SJCRH30 (cell line): ENCODE measurements around the gene CBARP. TPM values are rescaled to one million over a fixed set of nuclear protein-coding genes. Genes with fewer than 3 reads are reported as not detected.

Experiments used
- DNase-seq, 2 experiments: peaks; one replicate each; pipeline ENCODE4 v3.0.0-alpha.2; 2015 to 2020
- H3K27ac ChIP-seq: fragments of 250-450 bp; sonication (Bioruptor Pico); 2 replicates; pipeline ENCODE4 v1.5.1; 2020; ENCODE audit warnings: mild to moderate bottlenecking, moderate library complexity
- H3K27me3 ChIP-seq: fragments of 250-450 bp; sonication (Bioruptor Pico); 2 replicates; pipeline ENCODE4 v1.5.1; 2020; ENCODE audit warnings: mild to moderate bottlenecking, moderate library complexity
- H3K36me3 ChIP-seq: fragments of 250-450 bp; sonication (Bioruptor Pico); 2 replicates; pipeline ENCODE4 v1.5.1; 2020; ENCODE audit warnings: mild to moderate bottlenecking, moderate library complexity
- H3K4me1 ChIP-seq: fragments of 250-450 bp; sonication (Bioruptor Pico); 2 replicates; pipeline ENCODE4 v1.5.1; 2020; ENCODE audit warnings: mild to moderate bottlenecking, moderate library complexity
- H3K4me3 ChIP-seq: fragments of 250-450 bp; sonication (Bioruptor Pico); 2 replicates; pipeline ENCODE4 v1.5.1; 2020; ENCODE audit warnings: mild to moderate bottlenecking, moderate library complexity
- H3K9me3 ChIP-seq: fragments of 250-450 bp; sonication (Bioruptor Pico); replicated peaks from 2 replicates; pipeline ENCODE4 v1.5.1; 2020; ENCODE audit warnings: mild to moderate bottlenecking, moderate library complexity
- total RNA-seq: library from RNA; depleted of rRNA; stranded (reverse); fragments of >200 nt; shearing (Covaris generic); gene quantifications from 2 replicates; pipeline ENCODE4 v1.2.3, GENCODE V29; 2014

CBARP gene
- total RNA-seq, 1 experiment from 2014 or later, result 1.9 TPM

DNA sequence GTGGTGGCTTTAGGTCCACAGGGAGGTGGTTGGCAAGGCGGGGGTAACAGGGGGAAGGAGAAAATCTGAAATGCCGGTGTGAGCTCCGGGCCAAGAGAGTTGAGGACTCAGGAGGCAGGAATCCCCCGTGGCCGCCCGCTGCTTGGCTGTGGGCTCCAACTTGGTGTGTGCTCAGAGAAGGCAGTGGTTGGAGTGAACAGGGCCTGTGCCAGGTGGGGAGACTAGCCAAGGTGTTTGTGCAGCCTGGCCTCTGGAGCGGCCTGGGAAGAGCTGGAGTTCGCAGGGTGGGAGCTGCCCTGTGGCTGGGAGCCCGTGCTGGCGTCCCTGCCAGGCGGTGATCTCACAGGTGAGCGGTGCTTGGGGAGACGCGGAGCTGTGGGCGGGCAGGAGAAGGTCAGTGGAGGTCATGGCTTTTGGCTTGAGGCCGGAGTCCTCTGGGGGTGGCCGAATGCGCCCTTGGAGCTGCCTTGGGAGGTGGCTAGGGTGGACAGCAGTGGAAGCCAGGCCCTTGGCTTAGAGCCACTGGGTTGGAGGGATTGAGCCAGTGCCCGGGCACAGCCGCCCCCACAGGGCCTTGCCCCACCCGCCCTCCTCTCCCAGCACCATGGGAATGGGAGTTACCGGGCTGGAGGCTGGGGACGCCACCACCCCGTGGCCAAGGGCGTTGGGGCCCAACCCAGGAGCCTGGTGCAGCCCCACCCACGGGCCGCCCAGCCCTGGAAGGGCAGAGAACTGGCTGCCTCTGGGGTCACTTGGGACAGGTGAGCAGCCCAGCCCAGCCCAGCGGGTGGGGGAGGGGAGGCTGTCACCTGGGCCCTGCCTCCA lies 24.2 kb upstream of the CBARP start:
- H3K36me3 ChIP-seq, result no peaks in the 10 kb centered on the region; the same call in none of the 2 replicates
- no peaks in the 10 kb centered on the region for H3K27me3 ChIP-seq
- peak overlapping the region; percentile 62 for H3K4me3 ChIP-seq
- peaks cover 35% of the 10 kb centered on the region for H3K4me1 ChIP-seq
- no peaks in the 10 kb centered on the region for H3K9me3 ChIP-seq
- H3K27ac ChIP-seq, result peak overlapping the region; percentile 81
- no peak for DNase-seq

DNA sequence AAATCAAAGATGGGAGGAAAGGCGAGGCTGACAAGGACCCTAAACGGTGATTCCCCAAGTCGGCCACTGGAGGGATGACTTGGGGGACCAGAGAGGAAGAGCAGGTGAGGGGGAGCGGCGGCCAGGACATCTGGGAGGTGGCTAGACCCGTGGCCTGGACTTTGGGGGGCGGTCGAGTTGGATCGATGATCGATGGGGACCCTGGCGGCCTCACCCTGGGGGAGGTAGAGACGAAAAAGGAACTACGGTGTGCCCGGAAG lies 23.7 kb upstream of the CBARP start:
- peak in 1 of 2 experiments; percentile 59 for DNase-seq
- Histone ChIP-seq H3K36me3 (peaks cover 4% of the 10 kb centered on the region), H3K27ac (peak overlapping the region; percentile 81; the same call in 1 of the 2 replicates), H3K27me3 (no peaks in the 10 kb centered on the region), H3K4me3 (peak overlapping the region; percentile 62), H3K9me3 (no peaks in the 10 kb centered on the region), H3K4me1 (peaks cover 35% of the 10 kb centered on the region)

DNA sequence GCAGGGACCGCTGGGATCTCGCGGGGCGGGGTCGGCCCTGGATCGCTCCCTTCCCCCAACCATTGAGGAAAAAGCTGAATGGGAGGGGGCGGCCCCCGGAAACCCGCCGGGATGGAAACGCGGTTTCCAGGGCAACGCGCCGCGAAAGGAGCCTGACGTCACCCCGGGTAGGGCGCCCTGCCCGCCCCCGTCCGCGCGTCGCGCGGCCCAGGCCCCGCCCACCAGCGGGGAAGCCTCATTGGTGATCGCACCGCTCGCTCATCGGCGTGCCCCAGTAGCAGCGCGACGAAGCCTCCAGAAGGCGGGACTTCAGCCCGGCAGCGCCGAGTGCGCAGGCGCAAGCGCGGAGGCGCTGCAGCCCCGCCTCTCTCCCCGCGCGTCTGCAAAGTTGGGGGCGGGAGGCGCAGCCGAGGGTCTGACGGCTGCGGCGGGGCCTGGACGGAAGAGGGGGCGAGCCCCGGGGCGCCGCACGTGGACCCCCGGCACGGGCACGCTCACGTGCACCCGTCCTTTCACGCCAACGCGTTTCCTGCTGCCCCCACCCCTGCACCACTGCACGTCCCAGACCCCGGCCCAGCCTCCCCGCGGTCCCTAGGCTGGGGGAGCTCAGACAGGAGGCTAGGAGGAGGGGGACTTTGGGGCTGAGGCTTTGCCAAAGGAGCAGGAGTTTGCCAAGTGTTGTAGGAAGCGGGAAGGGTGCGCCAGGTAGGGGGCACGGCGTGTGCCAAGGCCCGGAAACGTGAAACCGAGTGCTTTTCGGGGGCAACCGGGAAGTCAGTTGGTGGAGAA lies 23.1 kb upstream of the CBARP start:
- peak; percentile 95 to 96 for DNase-seq
- Histone ChIP-seq H3K4me3 (peak overlapping the region; percentile 62), H3K9me3 (no peaks in the 10 kb centered on the region), H3K27me3 (no peaks in the 10 kb centered on the region), H3K36me3 (peaks cover 6% of the 10 kb centered on the region), H3K27ac (peak overlapping the region; percentile 81; the same call in 1 of the 2 replicates), H3K4me1 (peaks cover 32% of the 10 kb centered on the region)

DNA sequence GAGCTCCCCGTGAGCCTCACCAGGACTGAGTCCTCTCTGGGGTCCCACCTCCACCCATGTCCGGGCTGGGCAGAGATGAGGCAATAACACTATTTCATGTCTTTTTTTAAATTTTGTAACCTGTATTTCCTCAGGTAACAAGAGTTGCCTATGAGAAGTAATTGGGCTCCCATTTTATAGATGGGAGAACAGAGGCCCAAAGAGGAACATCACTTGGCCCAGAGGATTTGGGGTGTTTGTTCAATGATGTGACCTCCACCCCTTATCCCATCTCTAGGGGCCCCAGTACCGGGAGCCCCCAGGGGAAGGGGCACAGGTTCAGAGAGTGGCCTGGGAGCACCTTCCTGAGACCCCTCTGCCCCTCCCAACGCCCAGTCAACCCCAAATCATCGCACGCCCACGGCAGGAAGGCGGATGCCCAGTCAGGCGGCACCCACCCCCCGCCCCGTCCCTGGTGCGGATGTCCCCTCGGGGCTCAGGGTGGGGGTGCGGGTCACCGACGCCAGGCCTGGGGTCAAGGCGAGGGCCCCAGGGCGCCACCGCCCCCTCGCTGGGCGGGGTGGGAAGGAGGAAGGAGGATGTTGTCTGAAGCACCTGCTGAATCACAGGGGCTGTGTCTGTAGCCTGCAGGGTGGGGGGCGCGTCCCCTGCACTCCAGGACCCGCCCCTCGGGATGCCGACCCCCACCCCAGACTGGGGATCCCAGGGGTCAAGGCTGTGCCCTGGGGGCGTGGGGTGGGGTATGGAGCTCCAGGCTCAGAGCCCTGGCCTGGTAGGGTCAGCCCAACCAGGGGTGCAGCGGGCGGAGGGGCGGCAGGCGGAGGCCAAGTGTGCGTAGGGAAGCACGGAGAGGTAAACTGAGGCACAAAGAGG lies 22.3 kb upstream of the CBARP start:
- Histone ChIP-seq H3K27me3 (no peaks in the 10 kb centered on the region), H3K4me1 (peaks cover 27% of the 10 kb centered on the region), H3K27ac (no peak overlapping the region), H3K9me3 (no peaks in the 10 kb centered on the region), H3K36me3 (peaks cover 14% of the 10 kb centered on the region), H3K4me3 (peak overlapping the region; percentile 62)
- no peak for DNase-seq

DNA sequence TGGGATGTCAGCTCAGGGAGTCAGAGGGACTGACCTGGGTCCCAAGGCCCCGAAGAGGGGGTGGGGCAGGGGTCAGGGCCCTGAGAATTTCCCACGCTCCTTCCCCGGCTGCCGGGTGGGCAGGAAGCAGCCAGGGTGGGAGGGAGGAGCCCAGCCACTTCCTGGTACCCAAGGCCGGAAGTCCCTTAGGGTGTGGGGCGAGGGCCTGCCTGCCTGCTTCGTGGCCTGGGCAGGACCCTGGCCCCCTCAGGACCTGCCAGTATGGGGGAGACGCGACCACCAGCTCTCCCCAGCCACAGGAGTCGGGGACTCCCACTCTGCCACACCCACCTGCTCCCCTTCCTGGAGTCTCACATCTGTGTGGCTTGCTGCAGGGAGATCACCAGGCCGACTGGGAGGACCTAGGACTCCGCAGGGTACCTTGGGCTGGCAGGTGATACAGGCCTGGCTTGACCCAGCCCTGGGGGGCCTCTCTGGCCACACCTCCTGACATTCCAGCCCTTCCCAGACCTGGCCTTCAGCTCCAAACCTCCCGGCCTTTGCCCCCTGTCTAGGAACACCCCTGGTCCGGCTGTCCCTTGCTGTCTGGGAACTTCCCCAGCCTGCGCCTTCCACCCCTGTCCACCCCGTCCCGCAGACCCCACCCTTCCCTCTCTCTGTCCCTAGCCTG lies 21.5 kb upstream of the CBARP start:
- Histone ChIP-seq H3K9me3 (no peaks in the 10 kb centered on the region), H3K4me1 (peaks cover 19% of the 10 kb centered on the region; the same call in 1 of the 2 replicates), H3K4me3 (no peak overlapping the region), H3K36me3 (peaks cover 22% of the 10 kb centered on the region), H3K27me3 (no peaks in the 10 kb centered on the region), H3K27ac (no peak overlapping the region)
- DNase-seq, result no peak

DNA sequence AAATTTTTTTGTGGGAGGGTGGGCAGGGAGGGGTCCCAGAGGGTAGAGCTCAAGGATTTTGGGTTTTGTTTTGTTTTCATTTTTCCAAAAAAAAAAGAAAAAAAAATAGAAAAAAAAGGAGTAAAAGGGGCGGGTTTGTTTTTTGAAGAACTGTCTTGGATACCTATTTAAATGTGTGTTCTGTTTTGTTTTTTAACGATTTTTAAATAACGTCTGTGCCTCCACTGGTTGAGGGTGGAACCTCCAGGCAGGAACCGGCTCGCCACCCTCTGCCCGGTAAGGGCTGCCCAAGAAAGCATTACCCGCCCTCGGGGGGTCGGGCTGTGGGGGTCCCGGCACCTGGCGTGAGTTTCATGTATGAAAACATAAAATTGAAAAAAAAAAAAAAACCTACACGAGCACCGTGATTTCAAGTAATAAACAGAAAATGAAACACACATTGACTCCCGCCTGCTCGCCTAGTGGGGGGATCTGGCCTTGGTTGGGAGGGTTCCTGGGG lies 21.0 kb upstream of the CBARP start:
- no peaks in the 10 kb centered on the region for H3K9me3 ChIP-seq
- DNase-seq, result no peak
- H3K27ac ChIP-seq, result no peak overlapping the region
- no peaks in the 10 kb centered on the region for H3K27me3 ChIP-seq
- no peak overlapping the region for H3K4me3 ChIP-seq
- peaks cover 26% of the 10 kb centered on the region for H3K36me3 ChIP-seq
- H3K4me1 ChIP-seq, result peaks cover 20% of the 10 kb centered on the region; the same call in 1 of the 2 replicates

DNA sequence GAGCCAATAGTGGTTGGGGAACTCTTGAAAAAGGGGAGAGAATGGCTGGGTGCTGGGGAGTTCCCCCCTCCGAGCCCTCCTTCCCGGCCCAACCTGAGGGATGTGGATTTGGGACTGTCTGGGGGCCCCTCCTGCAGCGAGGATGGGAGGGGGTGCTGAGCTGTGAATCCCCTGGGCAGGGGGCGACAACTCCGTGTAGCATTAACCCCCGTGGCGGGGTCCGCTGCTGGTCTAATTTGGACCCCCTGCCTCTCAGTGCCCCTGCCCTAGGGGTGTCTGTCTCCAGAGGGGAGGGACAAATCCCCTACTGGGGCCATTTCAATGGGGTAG lies 20.3 kb upstream of the CBARP start:
- H3K4me3 ChIP-seq, result no peak overlapping the region
- DNase-seq, result no peak
- H3K9me3 ChIP-seq, result no peaks in the 10 kb centered on the region
- peaks cover 29% of the 10 kb centered on the region for H3K36me3 ChIP-seq
- H3K27me3 ChIP-seq, result no peaks in the 10 kb centered on the region
- no peak overlapping the region for H3K27ac ChIP-seq
- peaks cover 20% of the 10 kb centered on the region; the same call in 1 of the 2 replicates for H3K4me1 ChIP-seq

DNA sequence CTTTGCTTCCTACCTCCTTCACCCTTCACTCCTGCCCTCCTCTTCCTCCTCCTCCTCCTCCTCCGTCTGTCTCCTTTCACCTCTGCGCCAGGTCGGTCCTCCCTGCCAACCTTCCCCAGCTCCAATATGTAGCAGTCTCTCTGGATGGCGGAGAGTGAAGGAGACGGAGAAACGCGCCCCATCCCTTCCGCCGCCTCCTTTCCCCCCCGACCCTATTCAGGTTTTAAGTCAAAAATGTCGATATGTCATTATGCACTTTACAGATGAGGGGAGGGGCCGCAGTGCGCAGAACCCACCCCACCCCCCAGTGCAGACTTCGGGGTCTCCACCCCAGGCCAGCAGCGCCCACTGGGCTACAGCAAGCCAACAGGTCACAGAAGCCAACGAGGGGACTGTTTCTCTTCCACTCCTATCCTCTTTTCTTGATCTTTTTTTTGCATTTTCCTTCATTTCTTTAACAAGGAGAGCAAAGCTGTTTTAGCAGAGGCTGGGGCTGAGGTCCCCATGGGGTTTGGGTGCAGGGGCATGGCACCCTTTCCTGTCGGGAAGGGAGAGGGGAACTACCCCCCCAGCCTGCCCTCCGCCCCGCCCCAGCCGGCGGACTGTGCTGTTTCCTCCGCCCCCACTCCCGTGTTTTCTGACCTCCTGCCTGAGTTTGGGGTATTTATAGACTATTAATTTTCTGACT lies 19.8 kb upstream of the CBARP start:
- DNase-seq, result no peak
- no peak overlapping the region for H3K27ac ChIP-seq
- no peaks in the 10 kb centered on the region for H3K9me3 ChIP-seq
- peaks cover 29% of the 10 kb centered on the region for H3K36me3 ChIP-seq
- H3K4me3 ChIP-seq, result no peak overlapping the region
- peaks cover 15% of the 10 kb centered on the region; the same call in 1 of the 2 replicates for H3K4me1 ChIP-seq
- no peaks in the 10 kb centered on the region for H3K27me3 ChIP-seq

DNA sequence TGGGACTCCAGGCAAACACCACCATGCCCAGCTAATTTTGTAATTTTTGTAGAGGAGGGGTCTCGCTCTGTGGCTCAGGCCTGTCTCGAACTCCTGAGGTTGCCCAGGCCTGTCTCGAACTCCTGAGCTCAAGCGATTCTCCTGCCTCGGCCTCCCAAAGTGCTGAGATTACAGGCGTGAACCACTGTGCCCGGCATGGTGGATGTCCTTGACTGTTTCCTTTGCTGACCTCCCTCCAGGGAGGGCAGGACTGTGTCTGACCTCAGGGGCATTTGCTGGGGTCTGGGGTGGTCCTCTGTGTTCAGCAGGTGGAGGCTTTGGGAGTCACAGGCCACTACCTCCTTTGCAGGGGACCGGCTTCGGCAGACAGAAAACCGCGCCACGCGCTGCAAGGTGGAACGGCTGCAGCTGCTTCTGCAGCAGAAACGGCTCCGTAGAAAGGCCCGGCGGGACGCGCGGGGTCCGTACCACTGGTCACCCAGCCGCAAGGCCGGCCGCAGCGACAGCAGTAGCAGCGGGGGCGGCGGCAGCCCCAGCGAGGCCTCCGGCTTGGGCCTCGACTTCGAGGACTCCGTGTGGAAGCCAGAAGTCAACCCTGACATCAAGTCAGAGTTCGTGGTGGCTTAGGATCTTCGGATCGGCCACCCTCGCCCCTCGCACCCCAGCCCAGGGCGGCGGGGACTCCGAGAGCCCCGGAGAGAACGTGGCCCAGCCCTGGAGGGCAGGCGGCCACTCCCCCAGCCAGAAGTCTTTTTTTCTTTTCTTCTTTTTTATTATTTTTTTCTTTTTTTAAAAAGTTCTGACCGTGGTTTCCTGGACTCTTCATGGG lies 19.1 kb upstream of the CBARP start:
- Histone ChIP-seq H3K4me1 (peaks cover 11% of the 10 kb centered on the region), H3K9me3 (no peaks in the 10 kb centered on the region), H3K4me3 (no peak overlapping the region), H3K27me3 (no peaks in the 10 kb centered on the region), H3K27ac (no peak overlapping the region), H3K36me3 (peaks cover 30% of the 10 kb centered on the region)
- DNase-seq, result no peak

DNA sequence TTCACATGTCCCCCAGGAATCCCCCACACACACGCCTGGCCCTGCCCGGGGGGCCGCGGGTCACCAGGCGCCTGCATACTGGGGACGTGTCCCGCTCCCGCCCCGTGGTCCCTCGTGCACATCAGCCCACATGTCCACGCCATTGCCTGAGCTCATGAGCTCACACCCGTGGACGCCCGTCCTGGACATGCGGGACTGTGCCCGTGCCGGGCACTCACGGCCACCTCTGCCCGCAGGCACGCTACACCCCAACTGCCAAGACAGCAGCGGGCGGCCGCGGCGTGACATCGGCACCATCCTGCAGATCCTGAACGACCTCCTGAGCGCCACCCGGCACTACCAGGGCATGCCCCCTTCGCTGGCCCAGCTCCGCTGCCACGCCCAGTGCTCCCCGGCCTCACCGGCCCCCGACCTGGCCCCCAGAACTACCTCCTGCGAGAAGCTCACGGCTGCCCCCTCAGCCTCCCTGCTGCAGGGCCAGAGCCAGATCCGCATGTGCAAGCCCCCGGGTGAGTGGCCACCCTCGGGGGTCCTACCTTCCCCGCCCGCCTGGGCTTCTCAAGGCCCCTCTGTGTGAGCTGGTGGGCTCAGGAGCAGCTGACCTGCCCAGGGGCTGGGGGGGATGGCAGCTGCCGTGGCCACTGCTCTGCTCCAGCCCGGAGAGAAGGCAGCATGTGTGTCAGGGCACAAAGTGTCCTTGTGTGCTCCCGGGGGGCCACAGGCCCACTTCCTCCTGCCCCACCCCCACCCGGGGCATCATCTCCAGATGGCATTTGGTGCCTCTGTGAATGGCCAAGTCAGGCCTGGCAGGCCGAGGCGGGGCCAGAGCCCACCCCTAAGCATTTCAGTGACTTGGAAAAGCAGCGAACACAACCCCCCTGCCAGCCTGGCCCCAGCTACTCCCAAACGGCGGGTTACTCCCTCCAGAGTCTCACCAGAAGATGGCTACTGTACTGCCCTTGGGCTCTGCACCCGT lies 17.7 kb upstream of the CBARP start:
- no peak for DNase-seq
- Histone ChIP-seq H3K4me1 (peaks cover 16% of the 10 kb centered on the region), H3K27me3 (no peaks in the 10 kb centered on the region), H3K36me3 (peaks cover 41% of the 10 kb centered on the region), H3K4me3 (no peak overlapping the region), H3K27ac (no peak overlapping the region), H3K9me3 (no peaks in the 10 kb centered on the region)

DNA sequence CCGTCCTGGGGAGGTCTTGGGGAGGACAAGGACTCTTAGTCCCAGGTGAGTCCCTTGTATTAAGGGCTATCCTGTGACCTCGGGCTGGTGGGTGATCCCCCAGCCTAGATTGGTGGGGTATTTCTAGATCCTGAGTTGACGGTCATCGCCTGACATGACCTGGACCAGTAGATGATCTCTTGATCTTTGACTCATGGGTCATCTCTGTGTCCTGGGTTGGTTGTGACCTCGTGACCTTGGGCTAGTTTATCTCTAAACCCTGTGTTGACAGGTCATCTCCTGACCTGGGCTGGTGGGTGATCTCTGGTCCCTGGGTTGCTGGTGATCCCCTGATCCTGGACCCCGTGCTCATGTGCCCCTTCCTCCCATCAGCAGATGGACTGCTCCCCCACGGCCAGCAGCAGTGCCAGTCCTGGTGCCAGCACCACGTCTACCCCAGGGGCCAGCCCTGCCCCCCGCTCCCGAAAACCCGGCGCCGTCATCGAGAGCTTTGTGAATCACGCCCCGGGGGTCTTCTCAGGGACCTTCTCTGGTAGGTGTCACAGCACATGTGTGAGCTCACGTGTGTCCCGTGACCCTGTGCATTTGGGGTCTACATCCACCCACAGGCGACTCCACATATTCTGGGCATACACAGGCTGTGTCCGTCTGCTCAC lies 16.9 kb upstream of the CBARP start:
- Histone ChIP-seq H3K4me1 (peaks cover 13% of the 10 kb centered on the region), H3K27me3 (no peaks in the 10 kb centered on the region), H3K27ac (no peak overlapping the region), H3K4me3 (no peak overlapping the region), H3K9me3 (no peaks in the 10 kb centered on the region), H3K36me3 (peaks cover 44% of the 10 kb centered on the region)
- DNase-seq, result no peak

DNA sequence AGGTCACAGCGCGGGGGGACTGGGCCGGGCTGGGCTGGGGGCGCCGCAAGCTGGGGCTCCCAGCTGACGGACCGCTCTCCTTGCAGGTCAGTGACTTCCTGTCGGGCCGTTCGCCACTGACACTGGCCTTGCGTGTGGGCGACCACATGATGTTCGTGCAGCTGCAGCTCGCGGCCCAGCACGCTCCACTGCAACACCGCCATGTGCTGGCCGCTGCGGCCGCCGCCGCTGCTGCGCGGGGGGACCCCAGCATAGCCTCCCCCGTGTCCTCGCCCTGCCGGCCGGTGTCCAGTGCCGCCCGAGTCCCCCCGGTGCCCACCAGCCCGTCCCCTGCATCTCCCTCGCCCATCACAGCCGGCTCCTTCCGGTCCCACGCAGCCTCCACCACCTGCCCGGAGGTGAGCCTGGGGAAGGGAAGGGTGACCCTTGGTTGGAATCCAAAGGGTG lies 16.3 kb upstream of the CBARP start:
- Histone ChIP-seq H3K36me3 (peaks cover 44% of the 10 kb centered on the region), H3K4me1 (peaks cover 13% of the 10 kb centered on the region), H3K4me3 (no peak overlapping the region), H3K27ac (no peak overlapping the region), H3K27me3 (no peaks in the 10 kb centered on the region), H3K9me3 (no peaks in the 10 kb centered on the region)
- no peak for DNase-seq
